WTC11 (cell line): ENCODE measurements around the gene SMCR8. TPM values are rescaled to one million over a fixed set of nuclear protein-coding genes. Genes with fewer than 3 reads are reported as not detected.

Source experiments
- ATAC-seq: fragments of 200-7000 bp; cut with Tn5 transposase; 2 replicates; pipeline ENCODE4 v1.10.0; 2021; ENCODE audit warnings: mild to moderate bottlenecking, moderate library complexity
- CTCF ChIA-PET: fragments of 300-600 bp; sonication (Branson Sonifier 250); formaldehyde crosslinking; loops from one replicate; lab custom pipeline; 2021; ENCODE audit warnings: antibody characterized with exemption; lab: Charles Lee
- POLR2A ChIA-PET: fragments of 350-600 bp; sonication (Branson Sonifier 250); formaldehyde crosslinking; loops from one replicate; lab custom pipeline; 2021; ENCODE audit warnings: antibody characterized with exemption; lab: Charles Lee
- DNase-seq: peaks from one replicate; pipeline ENCODE4 v3.0.0; 2021; ENCODE audit warnings: low spot score
- H3K27ac Mint-ChIP-seq: 2 replicates; pipeline ENCODE4 v1.8.0; 2021; ENCODE audit warnings: mixed read lengths
- H3K27me3 Mint-ChIP-seq: 2 replicates; pipeline ENCODE4 v1.8.0; 2021; ENCODE audit warnings: low read depth, mild to moderate bottlenecking, moderate library complexity, mixed read lengths
- H3K36me3 Mint-ChIP-seq: 2 replicates; pipeline ENCODE4 v1.8.0; 2021; ENCODE audit warnings: mixed read lengths
- H3K4me1 Mint-ChIP-seq: 2 replicates; pipeline ENCODE4 v1.8.0; 2022; ENCODE audit warnings: mixed read lengths
- H3K4me3 Mint-ChIP-seq: 2 replicates; pipeline ENCODE4 v1.8.0; 2021; ENCODE audit warnings: mild to moderate bottlenecking, moderate library complexity, mixed read lengths
- H3K9me3 Mint-ChIP-seq: 2 replicates; pipeline ENCODE4 v1.8.0; 2021; ENCODE audit warnings: mixed read lengths
- ARID4B ChIP-seq: sonication (generic); formaldehyde crosslinking; IDR thresholded peaks from 2 replicates; pipeline ENCODE4 v1.8.0; 2023; ENCODE audit warnings: missing genetic modification reagents, mild to moderate bottlenecking, borderline replicate concordance
- ATF1 ChIP-seq: sonication (generic); formaldehyde crosslinking; IDR thresholded peaks from 2 replicates; pipeline ENCODE4 v1.8.1; 2023; ENCODE audit warnings: mild to moderate bottlenecking, moderate library complexity, missing genetic modification reagents
- ATF2 ChIP-seq: sonication (generic); formaldehyde crosslinking; IDR thresholded peaks from 2 replicates; pipeline ENCODE4 v1.8.1; 2022; ENCODE audit warnings: low read depth, missing genetic modification reagents, borderline replicate concordance
- ATF3 ChIP-seq: sonication (generic); formaldehyde crosslinking; conservative IDR thresholded peaks from 2 replicates; pipeline ENCODE4 v1.8.1; 2022; ENCODE audit warnings: mild to moderate bottlenecking, missing genetic modification reagents
- CDX4 ChIP-seq: fragments of 250-450 bp; sonication (Bioruptor Pico); IDR thresholded peaks from 2 replicates; pipeline ENCODE4 v1.9.0; 2021; ENCODE audit warnings: moderate library complexity, mild to moderate bottlenecking, inconsistent platforms, borderline replicate concordance
- CREM ChIP-seq: sonication (generic); formaldehyde crosslinking; IDR thresholded peaks from 2 replicates; pipeline ENCODE4 v1.8.1; 2022; ENCODE audit warnings: mild to moderate bottlenecking, missing genetic modification reagents, moderate library complexity
- E2F4 ChIP-seq: sonication (generic); formaldehyde crosslinking; IDR thresholded peaks from 2 replicates; pipeline ENCODE4 v1.8.1; 2022; ENCODE audit warnings: low read depth, mild to moderate bottlenecking, moderate library complexity, missing genetic modification reagents, borderline replicate concordance
- ESRRA ChIP-seq: sonication (generic); formaldehyde crosslinking; IDR thresholded peaks from 2 replicates; pipeline ENCODE4 v1.8.1; 2022; ENCODE audit warnings: mild to moderate bottlenecking, missing genetic modification reagents, borderline replicate concordance
- FOXJ3 ChIP-seq: sonication (generic); formaldehyde crosslinking; IDR thresholded peaks from 2 replicates; pipeline ENCODE4 v1.9.0; 2021; ENCODE audit warnings: missing genetic modification reagents, mild to moderate bottlenecking, borderline replicate concordance
- GABPB1 ChIP-seq: sonication (generic); formaldehyde crosslinking; IDR thresholded peaks from 2 replicates; pipeline ENCODE4 v1.8.1; 2023; ENCODE audit warnings: mild to moderate bottlenecking, missing genetic modification reagents
- IRF1 ChIP-seq: sonication (generic); formaldehyde crosslinking; IDR thresholded peaks from 2 replicates; pipeline ENCODE4 v1.8.0; 2023; ENCODE audit warnings: missing genetic modification reagents
- IRF2 ChIP-seq: sonication (generic); formaldehyde crosslinking; IDR thresholded peaks from 2 replicates; pipeline ENCODE4 v1.8.0; 2022; ENCODE audit warnings: low read depth, missing genetic modification reagents, borderline replicate concordance
- MAX ChIP-seq: sonication (generic); formaldehyde crosslinking; IDR thresholded peaks from 2 replicates; pipeline ENCODE4 v1.8.0; 2022; ENCODE audit warnings: mild to moderate bottlenecking, missing genetic modification reagents
- NR1H2 ChIP-seq: sonication (generic); formaldehyde crosslinking; IDR thresholded peaks from 2 replicates; pipeline ENCODE4 v1.9.0; 2021; ENCODE audit warnings: mild to moderate bottlenecking, moderate library complexity, missing genetic modification reagents
- NR3C1 ChIP-seq: sonication (generic); formaldehyde crosslinking; conservative IDR thresholded peaks from 2 replicates; pipeline ENCODE4 v1.8.1; 2023; ENCODE audit warnings: low read depth, mild to moderate bottlenecking, missing genetic modification reagents
- SMAD3 ChIP-seq: sonication (generic); formaldehyde crosslinking; IDR thresholded peaks from 2 replicates; pipeline ENCODE4 v1.8.0; 2022; ENCODE audit warnings: missing genetic modification reagents, mild to moderate bottlenecking, borderline replicate concordance
- SOX15 ChIP-seq: fragments of 250-450 bp; sonication (Bioruptor Pico); IDR thresholded peaks from 2 replicates; pipeline ENCODE4 v1.9.0; 2021; ENCODE audit warnings: mild to moderate bottlenecking
- TCF7 ChIP-seq: sonication (generic); formaldehyde crosslinking; IDR thresholded peaks from 2 replicates; pipeline ENCODE4 v1.8.0; 2022; ENCODE audit warnings: mild to moderate bottlenecking, low read depth, missing genetic modification reagents, moderate library complexity
- USF2 ChIP-seq: sonication (generic); formaldehyde crosslinking; IDR thresholded peaks from 2 replicates; pipeline ENCODE4 v1.8.1; 2023; ENCODE audit warnings: mild to moderate bottlenecking, missing genetic modification reagents, moderate library complexity
- ZSCAN18 ChIP-seq: fragments of 250-450 bp; sonication (Bioruptor Pico); IDR thresholded peaks from 2 replicates; pipeline ENCODE4 v2.1.2; 2022; ENCODE audit warnings: mild to moderate bottlenecking, moderate library complexity
- total RNA-seq: library from RNA; stranded (reverse); gene quantifications from 3 replicates; pipeline ENCODE4 v1.2.3, GENCODE V29; 2021

The SMCR8 gene
- total RNA-seq, 1 experiment from 2014 or later: 19.1 TPM

- TF ChIP-seq E2F4 (CRISPR knock-in tag): no peak
- no peak for TF ChIP-seq NR1H2 (CRISPR knock-in tag)
- no peak for TF ChIP-seq GABPB1
- TF ChIP-seq SMAD3 (CRISPR knock-in tag): no peak
- no peak for TF ChIP-seq MAX (CRISPR knock-in tag)
Observed at GRCh38 chr17:18280766-18281371, 34.2 kb upstream of the SMCR8 start (continued).

- Mint-ChIP-seq H3K4me3 (no peak overlapping the region), H3K36me3 (peaks cover 77% of the 10 kb centered on the region), H3K27me3 (no peaks in the 10 kb centered on the region), H3K9me3 (no peaks in the 10 kb centered on the region), H3K4me1 (no peaks in the 10 kb centered on the region), H3K27ac (0 out of 2 replicates have a peak overlapping the region, but pooled peaks have one; percentile 53)
- no peak for DNase-seq
- POLR2A ChIA-PET: interaction anchor here (0.6 kb wide), 1 partner anchor 64 kb away, joined by 12 read pairs; no protein-coding TSS in a partner anchor
- ATAC-seq: no peak
- CTCF ChIA-PET: interaction anchor here (1.2 kb wide), 1 partner anchor 64 kb away, joined by 3 read pairs; no protein-coding TSS in a partner anchor
- no peak for TF ChIP-seq ARID4B (CRISPR knock-in tag)
- no peak for TF ChIP-seq IRF2 (CRISPR knock-in tag)
- no peak for TF ChIP-seq ESRRA (CRISPR knock-in tag)
- no peak for TF ChIP-seq TCF7 (CRISPR knock-in tag)
- no peak for TF ChIP-seq CDX4 (CRISPR knock-in tag)
- TF ChIP-seq CREM: no peak
- no peak for TF ChIP-seq SOX15
- no peak for TF ChIP-seq FOXJ3 (CRISPR knock-in tag)
- no peak for TF ChIP-seq ATF1
- TF ChIP-seq ATF3 (CRISPR knock-in tag): no peak
- TF ChIP-seq NR3C1: no peak
- no peak for TF ChIP-seq USF2 (CRISPR knock-in tag)
- TF ChIP-seq ATF2 (CRISPR knock-in tag): no peak
- TF ChIP-seq MAX (CRISPR knock-in tag): no peak
- TF ChIP-seq ZSCAN18 (CRISPR knock-in tag): no peak
- TF ChIP-seq IRF1 (CRISPR knock-in tag): no peak
Observed at GRCh38 chr17:18281788-18282187, 33.3 kb upstream of the SMCR8 start.
